Heart left ventricle (tissue), 16 donors: ENCODE results near the gene ALOX12. TPM values are rescaled to one million over a fixed set of nuclear protein-coding genes. Genes with fewer than 3 reads are reported as not detected.
"Not testable (repeated sequence)": the region's sequence is repeated elsewhere in the genome, so short reads cannot be mapped to it uniquely, and the experiment has no call there.

Experiments used
- ATAC-seq, 4 donors: fragments of 200-7000 bp; cut with Tn5 transposase; one replicate each; pipeline ENCODE4 v1.9.1; 2020 to 2022; ENCODE audit warnings: moderate library complexity in 4 of 4, mild to moderate bottlenecking in 3 of 4, moderate number of reproducible peaks in 1 of 4
- DNase-seq, 5 donors: peaks; one replicate each; pipeline ENCODE4 v3.0.0-alpha.2; 2020
- H3K27ac ChIP-seq, 12 donors: fragments of 200-600 bp; sonication (generic) in 4 of 12; one replicate each; pipeline versions ENCODE4 v1.5.0 to v1.8.0; 2016 to 2022; ENCODE audit warnings: mild to moderate bottlenecking in 2 of 12
- H3K27me3 ChIP-seq, 9 donors: fragments of 200-600 bp; sonication (generic) in 2 of 9; one replicate each; pipeline versions ENCODE4 v1.5.1 to v1.8.0; 2016 to 2022; ENCODE audit warnings: mild to moderate bottlenecking in 3 of 9
- H3K36me3 ChIP-seq, 9 donors: fragments of 200-600 bp; sonication (generic) in 2 of 9; one replicate each; pipeline versions ENCODE4 v1.5.0 to v1.8.0; 2018 to 2022; ENCODE audit warnings: mild to moderate bottlenecking in 2 of 9
- H3K4me1 ChIP-seq, 12 donors: fragments of 200-600 bp; sonication (generic) in 4 of 12; one replicate each; pipeline versions ENCODE4 v1.5.0 to v1.8.0; 2016 to 2022; ENCODE audit warnings: mild to moderate bottlenecking in 3 of 12
- H3K4me3 ChIP-seq, 12 donors: fragments of 200-600 bp; sonication (generic) in 4 of 12; one replicate each; pipeline versions ENCODE4 v1.5.0 to v1.8.0; 2017 to 2022; ENCODE audit warnings: mild to moderate bottlenecking in 9 of 12, moderate library complexity in 4 of 12
- H3K9me3 ChIP-seq, 12 donors: fragments of 200-600 bp; sonication (generic) in 4 of 12; one replicate each; pipeline versions ENCODE4 v1.5.0 to v1.8.0; 2016 to 2022; ENCODE audit warnings: mild to moderate bottlenecking in 1 of 12
- CTCF ChIP-seq, 12 donors: fragments of 200-600 bp; sonication (generic) in 4 of 12; IDR thresholded peaks; one replicate each; pipeline versions ENCODE4 v1.5.0 to v1.8.0; 2018 to 2022; ENCODE audit warnings: antibody characterized with exemption in 12 of 12, mild to moderate bottlenecking in 5 of 12
- POLR2A ChIP-seq, 2 donors: fragments of 450-650 bp; IDR thresholded peaks; one replicate each; pipeline ENCODE4 v1.6.1; 2017; ENCODE audit warnings: antibody characterized with exemption in 2 of 2, mild to moderate bottlenecking in 2 of 2, moderate library complexity in 2 of 2
- WGBS, 4 donors: extraction: QIAGEN DNeasy Blood & Tissue Kit in 2 of 4; methylation state at CpG; one replicate each; pipeline versions ENCODE4 v1.1.5 to v1.1.7; 2013 to 2018; 5-methylcytosine and 5-hydroxymethylcytosine counted together
- intact Hi-C, 10 donors: fragments of 100-400 bp; cut with DNase I; formaldehyde crosslinking; loops; one replicate each; pipeline versions ENCODE4 v1.11.1 to v1.14.2; 2022
- polyA plus RNA-seq, 2 donors: library from polyadenylated mRNA; stranded (reverse); fragments of 200-250 nt; gene quantifications; one replicate each; pipeline ENCODE4 v1.2.3, GENCODE V29; 2013
- total RNA-seq, 9 donors: library from RNA; depleted of rRNA in 2 of 9; stranded (reverse); fragments of >200 nt in 2 of 9; fragmentation: NEBNext Ultra II Directional in 3 of 9; extraction: Animal tissue kit (Norgen Biotek cat#: 25700) in 3 of 9; gene quantifications; one replicate each; pipeline versions ENCODE4 v1.1.0 to v1.2.4, GENCODE V29; 2016 to 2023
- donor health status: ischemic (EF 13 %, LVEDD 7.1; RV severe dilation, severe dysfunction).
- donor health status: healthy with polysubstance abuse.
- donor health status: DM: no; HTN: yes; CAD: no.
- donor health status: DM: no; HTN: no; CAD: no.
- donor health status: ischemic (EF 25% LVEDD 6.9; RV normal size, moderate dysfunction).
- donor health status: ischemic (EF 25% LVEDD 5.7; RV mildly dilated, moderate dysfunction).
- donor health status: healthy.
- donor health status: DM: yes; HTN: yes; CAD: no.
- donor health status: ischemic (EF 35%, LVEDD 5.7; RV mildly dilated, moderate dysfunction).
- donor health status: nonischemic (EF 11% LVEDD 7.7; RV severe dilation, severe dysfunction).
- donor health status: DM: yes; HTN: yes; CAD: no.
- donor health status: PGD.
- donor health status: ischemic (EF 29% LVEDD 5.4; RV normal size, mild dysfunction).
- donor health status: nonischemic (EF 23%, LVEDD 6.1; RV moderate dilation, normal function).

Gene ALOX12
- total and polyA plus RNA-seq, 11 donors: 0.44 TPM; not detected in 10

DNA sequence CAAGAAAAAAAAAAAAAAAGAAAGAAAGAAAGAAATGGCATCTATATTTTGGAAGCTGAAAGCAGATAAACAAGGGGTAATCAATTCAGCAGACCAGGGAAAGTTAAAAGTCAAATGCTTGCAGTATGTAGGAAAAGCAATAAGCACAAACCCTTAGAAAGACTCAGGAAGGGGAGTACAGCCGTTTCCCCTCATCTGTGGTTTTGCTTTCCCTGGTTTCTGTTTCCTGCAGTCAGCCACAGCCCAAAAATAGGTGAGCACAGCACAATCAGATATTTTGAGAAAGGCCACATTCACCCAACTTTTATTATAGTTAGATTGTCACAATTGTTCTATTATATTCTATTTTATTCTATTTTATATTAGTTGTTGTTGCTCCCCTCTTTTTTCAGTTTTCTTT lies 14.4 kb upstream of the ALOX12 start:
- intact Hi-C loops: no loop called here
- peaks cover 0 to 17% (median 2%) of the 10 kb centered on the region in 12 donors for H3K9me3 ChIP-seq
- DNase-seq (no peak), ATAC-seq (no peak)
- H3K27ac ChIP-seq: no peak overlapping the region
- WGBS, 4 donors: 45 to 65% (median 57%) methylated on average over 1 of the region's 1 CpG
- H3K36me3 ChIP-seq: no peaks in the 10 kb centered on the region
- TF ChIP-seq CTCF (IDR thresholded peaks at IDR 0.05): no peak
- no peak for TF ChIP-seq POLR2A (IDR thresholded peaks at IDR 0.05)
- H3K4me3 ChIP-seq: no peak overlapping the region
- H3K4me1 ChIP-seq: no peaks in the 10 kb centered on the region
- no peaks in the 10 kb centered on the region for H3K27me3 ChIP-seq

DNA sequence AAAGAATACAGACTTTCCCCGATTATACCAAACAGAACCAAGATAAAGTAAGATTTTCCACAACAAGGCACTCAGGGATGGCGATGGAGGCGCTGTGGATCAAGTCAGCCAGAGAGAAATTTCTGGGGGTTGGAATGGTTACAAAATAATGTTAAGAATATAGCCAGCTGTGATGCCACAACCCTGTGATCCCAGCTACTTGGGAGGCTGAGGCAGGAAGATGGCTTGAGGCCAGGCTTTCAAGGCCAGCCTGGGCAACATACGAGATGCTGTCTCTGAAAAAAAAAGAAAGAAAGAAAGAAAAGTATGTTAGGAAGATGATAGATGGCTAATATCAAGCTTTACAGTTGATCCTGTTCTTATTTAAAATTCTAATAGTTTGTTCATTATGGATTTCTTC lies 10.6 kb upstream of the ALOX12 start:
- Histone ChIP-seq H3K4me1 (no peaks in the 10 kb centered on the region), H3K36me3 (no peaks in the 10 kb centered on the region), H3K27ac (no peak overlapping the region), H3K27me3 (no peaks in the 10 kb centered on the region), H3K9me3 (peaks cover 0 to 6% (median 0%) of the 10 kb centered on the region in 12 donors), H3K4me3 (no peak overlapping the region)
- TF ChIP-seq CTCF (IDR thresholded peaks at IDR 0.05) (no peak), POLR2A (IDR thresholded peaks at IDR 0.05) (no peak)
- no peak for ATAC-seq
- intact Hi-C loops: no loop called here
- 78 to 85% (median 81%) methylated on average over 4 of the region's 4 CpGs for WGBS, 4 donors
- DNase-seq: no peak

GRCh38 chr17:6986676-6987075 lies 9.2 kb upstream of the ALOX12 start:
- WGBS, 4 donors: 59 to 68% (median 62%) methylated on average over 3 of the region's 3 CpGs
- Histone ChIP-seq H3K36me3 (no peaks in the 10 kb centered on the region), H3K27me3 (no peaks in the 10 kb centered on the region), H3K9me3 (no peaks in the 10 kb centered on the region), H3K27ac (no peak overlapping the region), H3K4me1 (no peaks in the 10 kb centered on the region), H3K4me3 (no peak overlapping the region)
- no peak for ATAC-seq
- DNase-seq: no peak
- TF ChIP-seq CTCF (IDR thresholded peaks at IDR 0.05): no peak
- TF ChIP-seq POLR2A (IDR thresholded peaks at IDR 0.05): no peak
- intact Hi-C loops: no loop called here

DNA sequence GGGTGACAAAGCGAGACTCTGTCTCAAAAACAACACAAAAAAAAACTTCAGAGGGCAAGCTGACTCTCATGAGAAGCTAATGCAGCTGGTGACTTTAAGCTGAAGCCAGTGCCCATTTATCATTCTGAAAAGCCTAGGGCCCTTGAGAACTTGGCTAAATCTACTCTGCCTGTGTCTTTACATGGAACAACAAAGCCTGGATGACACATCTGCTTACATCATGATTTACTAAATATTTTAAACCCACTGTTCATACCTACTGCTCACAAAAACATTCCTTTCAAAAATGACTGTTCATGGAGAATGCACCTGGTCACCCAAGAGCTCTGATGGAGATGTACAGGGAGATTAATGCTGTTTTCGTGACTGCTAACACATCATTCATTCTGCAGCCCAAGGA lies 6.1 kb upstream of the ALOX12 start:
- TF ChIP-seq POLR2A (IDR thresholded peaks at IDR 0.05): no peak
- TF ChIP-seq CTCF (IDR thresholded peaks at IDR 0.05): no peak
- 92 to 100% (median 93%) methylated on average over 2 of the region's 2 CpGs for WGBS, 4 donors
- DNase-seq (no peak), ATAC-seq (no peak)
- H3K9me3 ChIP-seq: no peaks in the 10 kb centered on the region
- no peaks in the 10 kb centered on the region for H3K36me3 ChIP-seq
- H3K4me3 ChIP-seq: no peak overlapping the region
- intact Hi-C loops: no loop called here
- H3K4me1 ChIP-seq: no peaks in the 10 kb centered on the region
- H3K27me3 ChIP-seq: no peaks in the 10 kb centered on the region
- no peak overlapping the region for H3K27ac ChIP-seq

GRCh38 chr17:6993613-6994056 lies 2.2 kb upstream of the ALOX12 start:
- H3K9me3 ChIP-seq, H3K27ac ChIP-seq, intact Hi-C loops, DNase-seq, H3K4me3 ChIP-seq, ATAC-seq, H3K27me3 ChIP-seq: not testable (repeated sequence)
- Histone ChIP-seq H3K4me1 (peaks cover 0 to 14% (median 4%) of the 10 kb centered on the region in 12 donors), H3K36me3 (peaks cover 0 to 18% (median under 1%) of the 10 kb centered on the region in 9 donors)
- WGBS, 4 donors: 68 to 77% (median 73%) methylated on average over 5 of the region's 5 CpGs
